Kidney (tissue), 14 donors: ENCODE results near the gene MCF2L. TPM values are rescaled to one million over a fixed set of nuclear protein-coding genes. Genes with fewer than 3 reads are reported as not detected.

Experiments
- DNase-seq, 5 donors: peaks; one replicate each; pipeline ENCODE4 v3.0.0-alpha.2; 2013 to 2020
- FAIRE-seq: peaks from 2 replicates; lab custom pipeline; 2012; peaks lifted over from hg19 to GRCh38; lab: Jason Lieb, UNC
- H3K27ac ChIP-seq, 2 donors: one replicate each; pipeline ENCODE4 v1.7.0; 2013; ENCODE audit warnings: low read depth in 2 of 2, low read length in 2 of 2, inconsistent platforms in 1 of 2
- H3K27me3 ChIP-seq: one replicate; pipeline ENCODE4 v1.7.1; 2013; ENCODE audit warnings: low read length, inconsistent platforms; ENCODE audit not compliant: control insufficient read depth, insufficient read depth
- H3K36me3 ChIP-seq, 3 donors: one replicate each; pipeline versions ENCODE4 v1.7.0 to v1.7.1; 2013; ENCODE audit warnings: low read length in 3 of 3, control low read depth in 1 of 3, inconsistent platforms in 1 of 3; ENCODE audit not compliant: insufficient read depth in 3 of 3, control insufficient read depth in 2 of 3
- H3K4me1 ChIP-seq, 3 donors: one replicate each; pipeline versions ENCODE4 v1.7.0 to v1.7.1; 2013; ENCODE audit warnings: low read length in 3 of 3, inconsistent platforms in 1 of 3, low read depth in 1 of 3; ENCODE audit not compliant: control insufficient read depth in 2 of 3, insufficient read depth in 2 of 3
- H3K4me3 ChIP-seq, 3 donors: one replicate each; pipeline versions ENCODE4 v1.7.0 to v1.8.1; 2013; ENCODE audit warnings: low read length in 3 of 3, control low read depth in 1 of 3, inconsistent platforms in 1 of 3
- H3K9ac ChIP-seq, 3 donors: one replicate each; pipeline versions ENCODE4 v1.7.0 to v1.7.1; 2013; ENCODE audit warnings: low read length in 3 of 3, control low read depth in 1 of 3, inconsistent platforms in 1 of 3
- H3K9me3 ChIP-seq, 3 donors: one replicate each; pipeline versions ENCODE4 v1.7.0 to v1.7.1; 2013; ENCODE audit warnings: low read length in 3 of 3, control low read depth in 1 of 3, inconsistent platforms in 1 of 3; ENCODE audit not compliant: control insufficient read depth in 2 of 3, insufficient read depth in 1 of 3
- CTCF ChIP-seq: IDR thresholded peaks from 3 replicates; pipeline ENCODE4 v1.5.1; 2012; ENCODE audit warnings: mild to moderate bottlenecking, moderate library complexity, borderline replicate concordance; ENCODE audit not compliant: insufficient read depth; ENCODE audit errors: extremely low read depth
- intact Hi-C: fragments of 100-400 bp; cut with DNase I; formaldehyde crosslinking; loops from one replicate; pipeline ENCODE4 v1.11.1; 2022
- polyA plus RNA-seq: library from polyadenylated mRNA; stranded (reverse); fragments of 350-450 nt; fragmentation: Illumina TruSeq; extraction: RNeasy Lipid Tissue Mini Kit (QIAGEN cat#74804); gene quantifications from one replicate; pipeline ENCODE4 v1.2.3, GENCODE V29; 2014; ENCODE audit warnings: low read depth, low replicate concordance; ENCODE audit not compliant: insufficient read depth
- total RNA-seq: library from RNA; stranded (reverse); fragmentation: NEBNext Ultra II Directional; extraction: Animal tissue kit (Norgen Biotek cat#: 25700); gene quantifications from one replicate; pipeline ENCODE4 v1.2.1, GENCODE V29; 2021
- donor health status: control.
- donor health status: control.
- donor health status: control.
- donor health status: control.
- donor health status: control.
- donor health status: DM: yes; HTN: yes; CAD: no.
- donor health status: Normal renal cell carcinoma (clear cell type).

The MCF2L gene
- total and polyA plus RNA-seq, 2 donors from 2014 or later: 12.1 to 61.9 TPM

GRCh38 chr13:112987682-112988024, 18.6 kb downstream of the MCF2L start:
- FAIRE-seq (no peak), DNase-seq (no peak)
- peaks cover 0 to 8% (median 4%) of the 10 kb centered on the region in 3 donors for H3K4me1 ChIP-seq
- intact Hi-C loops: no loop called here
- H3K9ac ChIP-seq: no peak overlapping the region
- H3K27ac ChIP-seq: no peak overlapping the region
- no peak for TF ChIP-seq CTCF
- H3K9me3 ChIP-seq: no peaks in the 10 kb centered on the region
- H3K4me3 ChIP-seq: no peak overlapping the region
- H3K27me3 ChIP-seq: no peaks in the 10 kb centered on the region
- H3K36me3 ChIP-seq: peaks cover 0 to 4% (median 0%) of the 10 kb centered on the region in 3 donors

- intact Hi-C loops: no loop called here
- no peak overlapping the region for H3K27ac ChIP-seq
- no peak overlapping the region for H3K9ac ChIP-seq
- H3K9me3 ChIP-seq: no peaks in the 10 kb centered on the region
- FAIRE-seq: no peak
- H3K4me1 ChIP-seq: peaks cover 0 to 8% (median 4%) of the 10 kb centered on the region in 3 donors
- no peaks in the 10 kb centered on the region for H3K27me3 ChIP-seq
- no peak for TF ChIP-seq CTCF
- DNase-seq: peak in 3 of 5 donors; percentile 79 to 83 (median 82)
- H3K36me3 ChIP-seq: peaks cover 0 to 4% (median 0%) of the 10 kb centered on the region in 3 donors
- H3K4me3 ChIP-seq: no peak overlapping the region
Observed at GRCh38 chr13:112990783-112991182, 21.8 kb downstream of the MCF2L start.

GRCh38 chr13:112991609-112992008, 22.6 kb downstream of the MCF2L start:
- TF ChIP-seq CTCF: no peak
- peaks cover 0 to 8% (median 4%) of the 10 kb centered on the region in 3 donors for H3K4me1 ChIP-seq
- H3K27me3 ChIP-seq: no peaks in the 10 kb centered on the region
- H3K36me3 ChIP-seq: peaks cover 0 to 4% (median 0%) of the 10 kb centered on the region in 3 donors
- no peak overlapping the region for H3K4me3 ChIP-seq
- intact Hi-C loops: no loop called here
- no peak overlapping the region for H3K27ac ChIP-seq
- no peak overlapping the region for H3K9ac ChIP-seq
- DNase-seq: peak in 2 of 5 donors; percentile 65 to 76
- H3K9me3 ChIP-seq: no peaks in the 10 kb centered on the region
- no peak for FAIRE-seq
